Suppressor macrophage treated with lipopolysaccharide for 1 hour (primary cell): ENCODE measurements around the gene CMIP.

Source experiments
- DNase-seq, 3 donors: peaks; one replicate each; pipeline ENCODE4 v3.0.0-alpha.2; 2020 to 2022

The CMIP gene

DNA sequence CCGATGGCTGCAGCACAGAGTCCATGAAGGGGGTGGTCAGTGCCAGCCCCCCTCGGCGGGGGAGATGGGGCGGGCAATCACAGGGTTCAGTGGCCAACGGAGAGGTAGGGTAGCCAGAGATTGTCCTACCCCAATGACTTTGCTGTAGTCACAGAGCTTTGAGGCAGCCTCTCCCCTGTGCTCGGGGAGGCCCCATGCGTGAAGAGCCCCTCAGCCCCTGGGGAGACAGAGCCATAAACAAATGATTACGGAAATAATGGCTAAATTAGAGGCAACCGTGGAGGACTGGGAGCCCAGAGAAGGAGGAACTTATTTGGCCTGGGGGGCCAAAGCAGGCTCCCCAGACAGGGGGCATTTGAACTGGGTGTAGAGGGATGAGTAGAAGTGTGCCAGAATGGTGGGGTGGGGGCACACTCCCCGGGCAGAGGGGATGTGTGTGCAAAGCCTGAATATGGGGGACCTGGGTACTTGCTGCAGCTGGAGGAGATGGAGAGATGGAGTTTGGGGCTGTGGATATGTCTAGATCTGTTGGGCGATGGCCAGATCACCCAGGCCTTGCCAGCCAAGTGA, 164.8 kb downstream of the CMIP start:
- DNase-seq = no peak

- peak in 1 of 3 donors; percentile 29 for DNase-seq
Observed at GRCh38 chr16:81610144-81610842, 165.7 kb downstream of the CMIP start.

DNA sequence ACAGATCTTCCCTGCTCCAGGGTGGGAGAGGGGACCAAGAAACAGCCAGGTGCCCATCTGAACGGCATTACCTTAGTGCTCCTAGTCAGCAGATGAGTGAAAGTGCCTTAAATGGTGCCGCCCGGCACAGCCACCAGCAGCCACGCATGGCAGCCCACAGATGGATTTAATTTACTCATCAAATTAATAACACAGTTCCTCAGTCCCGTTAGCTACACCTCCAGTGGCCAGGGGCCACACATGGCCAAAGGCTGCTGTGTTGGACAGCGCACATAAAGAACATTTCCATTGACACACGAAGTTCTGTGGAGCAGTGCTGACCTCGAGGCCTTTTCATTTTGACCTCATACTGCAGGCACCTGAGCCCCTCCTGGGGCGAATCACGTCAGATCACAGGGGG, 166.3 kb downstream of the CMIP start:
- no peak for DNase-seq

DNA sequence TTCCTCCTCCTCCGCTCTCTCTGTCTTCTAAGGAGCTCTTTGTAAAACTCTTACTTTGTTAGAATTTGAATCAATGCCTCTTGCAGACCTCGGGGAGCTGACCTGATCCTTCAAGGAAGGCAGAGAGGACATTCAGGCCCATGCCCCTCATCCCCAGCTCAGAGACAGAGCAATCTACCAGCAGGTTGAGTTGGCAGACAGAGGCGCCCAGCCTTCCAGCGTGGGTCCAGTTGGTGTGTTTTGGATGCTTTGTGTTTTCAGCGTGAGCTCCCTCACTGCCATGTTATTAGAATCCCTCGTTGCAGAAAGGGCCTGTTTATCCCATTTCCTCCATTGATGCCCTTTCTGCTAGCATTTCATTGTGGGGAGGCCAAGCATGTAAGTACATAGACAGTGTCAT, 167.1 kb downstream of the CMIP start:
- no peak for DNase-seq

- no peak for DNase-seq
Observed at GRCh38 chr16:81612351-81613163, 167.9 kb downstream of the CMIP start.

- no peak for DNase-seq
Observed at GRCh38 chr16:81614171-81614570, 169.6 kb downstream of the CMIP start.

DNA sequence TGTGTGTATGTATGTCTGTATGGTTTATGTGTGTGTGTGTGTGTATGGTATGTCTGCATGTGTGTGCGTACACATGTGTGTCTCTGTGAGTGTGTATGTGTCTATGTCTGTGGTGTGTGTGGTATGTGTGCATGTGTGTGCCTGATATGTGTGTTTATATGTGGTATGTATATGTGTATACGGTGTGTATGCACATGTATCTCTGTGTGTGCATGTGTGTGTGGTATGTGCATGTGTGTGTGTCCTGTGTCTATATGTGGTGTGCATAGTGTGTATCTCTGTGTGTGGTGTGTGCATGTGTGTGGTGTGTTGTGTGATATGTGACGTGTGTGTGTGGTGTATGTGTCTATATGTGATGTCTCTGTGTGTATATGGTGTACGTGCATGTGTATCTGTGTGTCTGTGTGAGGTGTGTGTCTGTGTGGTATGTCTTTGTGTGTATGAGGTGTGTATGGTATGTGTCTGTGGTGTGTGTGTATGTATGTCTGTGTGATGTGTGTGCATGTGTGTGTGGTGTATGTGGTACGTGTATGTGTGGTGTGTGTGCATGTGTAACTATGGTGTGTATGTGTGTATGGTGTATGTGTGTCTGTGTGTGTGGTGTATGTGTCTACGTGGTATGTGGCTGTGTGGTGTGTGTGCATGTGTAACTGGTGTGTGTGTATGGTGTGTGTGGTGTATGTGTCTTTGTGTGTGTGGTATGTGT, 170.2 kb downstream of the CMIP start:
- DNase-seq = no peak

DNA sequence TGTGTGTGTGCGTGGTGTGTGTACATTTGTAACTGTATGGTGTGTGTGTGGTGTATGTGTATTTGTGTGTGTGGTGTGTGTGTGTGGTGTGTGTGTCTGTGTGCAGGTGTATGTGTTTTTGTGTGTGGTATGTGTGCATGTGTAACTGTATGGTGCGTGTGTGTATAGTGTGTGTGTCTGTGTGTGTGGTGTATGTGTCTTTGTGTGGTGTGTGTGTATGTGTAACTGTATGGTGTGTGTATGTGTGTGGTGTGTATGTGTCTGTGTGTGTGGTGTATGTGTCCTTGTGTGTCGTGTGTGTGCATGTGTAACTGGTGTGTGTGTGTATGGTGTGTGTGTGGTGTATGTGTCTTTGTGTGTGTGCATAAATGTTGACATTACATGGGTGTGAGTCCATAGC, 170.8 kb downstream of the CMIP start:
- DNase-seq = no peak

DNA sequence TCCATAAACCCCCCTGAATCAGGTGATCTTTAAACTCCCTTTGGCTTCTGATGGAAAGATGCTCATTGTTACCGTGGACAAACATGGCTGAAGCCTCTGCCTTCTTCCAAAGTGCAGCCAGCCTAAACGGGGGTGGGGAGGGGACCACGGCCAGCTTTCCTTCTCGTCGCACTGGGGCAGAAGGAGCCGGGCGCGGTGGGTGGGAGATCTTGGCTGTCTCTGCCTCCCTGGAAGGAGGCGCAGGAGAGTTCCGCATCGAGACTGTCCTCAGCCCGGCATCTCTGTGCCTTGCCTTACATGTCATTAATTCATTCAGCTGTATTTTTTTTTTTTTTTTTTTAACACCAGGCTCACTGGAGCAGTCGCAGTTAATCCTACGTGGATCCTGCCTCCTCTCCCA, 171.2 kb downstream of the CMIP start:
- no peak for DNase-seq

- DNase-seq = peak in 1 of 3 donors; percentile 21
Observed at GRCh38 chr16:81616321-81617020, 171.9 kb downstream of the CMIP start.

GRCh38 chr16:81617021-81617346, 172.4 kb downstream of the CMIP start:
- no peak for DNase-seq

DNA sequence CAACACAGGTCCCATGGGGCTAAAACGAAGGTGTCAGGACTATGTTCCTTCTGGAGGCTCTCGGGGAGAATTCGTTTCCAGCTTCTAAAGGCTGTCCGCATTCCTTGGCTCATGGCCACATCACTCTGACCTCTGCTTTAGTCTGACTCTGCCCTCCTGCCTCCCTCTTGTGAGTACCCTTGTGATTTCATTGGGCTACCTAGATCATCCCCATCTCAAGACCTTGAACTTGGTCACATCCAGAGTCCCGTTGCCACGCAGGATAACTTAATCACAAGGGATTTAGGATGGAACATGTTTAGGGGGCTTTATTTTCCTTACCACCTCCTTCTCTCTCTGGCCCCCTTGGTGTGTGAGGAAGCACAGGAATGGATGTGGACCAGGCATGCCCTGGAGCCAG, 173.6 kb downstream of the CMIP start:
- no peak for DNase-seq

GRCh38 chr16:81618661-81619060, 174.1 kb downstream of the CMIP start:
- no peak for DNase-seq

- no peak for DNase-seq
Observed at GRCh38 chr16:81620029-81620428, 175.4 kb downstream of the CMIP start.

- DNase-seq = no peak
Observed at GRCh38 chr16:81620796-81621195, 176.2 kb downstream of the CMIP start.

GRCh38 chr16:81621496-81621895, 176.9 kb downstream of the CMIP start:
- DNase-seq = no peak

GRCh38 chr16:81623365-81624102, 178.9 kb downstream of the CMIP start:
- peak; percentile 64 to 74 (median 70) for DNase-seq

DNA sequence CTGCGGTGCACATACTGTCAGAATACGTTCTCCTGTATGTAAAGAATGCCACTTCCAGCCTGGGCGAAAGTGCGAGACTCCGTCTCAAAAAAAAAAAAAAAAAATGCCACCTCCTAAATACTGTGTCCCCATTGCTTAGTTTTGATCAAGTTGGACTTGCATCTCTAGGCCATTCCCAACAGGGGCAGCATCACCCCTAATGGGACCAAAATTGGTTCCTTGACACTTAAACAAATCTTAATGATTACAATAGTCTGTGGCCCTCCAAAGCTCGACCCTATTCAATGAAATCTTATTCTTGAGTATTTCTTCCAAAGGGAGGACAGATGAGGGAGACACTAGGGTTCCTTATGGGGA, 179.8 kb downstream of the CMIP start:
- DNase-seq = no peak

GRCh38 chr16:81624760-81625543, 180.3 kb downstream of the CMIP start:
- DNase-seq = no peak

DNA sequence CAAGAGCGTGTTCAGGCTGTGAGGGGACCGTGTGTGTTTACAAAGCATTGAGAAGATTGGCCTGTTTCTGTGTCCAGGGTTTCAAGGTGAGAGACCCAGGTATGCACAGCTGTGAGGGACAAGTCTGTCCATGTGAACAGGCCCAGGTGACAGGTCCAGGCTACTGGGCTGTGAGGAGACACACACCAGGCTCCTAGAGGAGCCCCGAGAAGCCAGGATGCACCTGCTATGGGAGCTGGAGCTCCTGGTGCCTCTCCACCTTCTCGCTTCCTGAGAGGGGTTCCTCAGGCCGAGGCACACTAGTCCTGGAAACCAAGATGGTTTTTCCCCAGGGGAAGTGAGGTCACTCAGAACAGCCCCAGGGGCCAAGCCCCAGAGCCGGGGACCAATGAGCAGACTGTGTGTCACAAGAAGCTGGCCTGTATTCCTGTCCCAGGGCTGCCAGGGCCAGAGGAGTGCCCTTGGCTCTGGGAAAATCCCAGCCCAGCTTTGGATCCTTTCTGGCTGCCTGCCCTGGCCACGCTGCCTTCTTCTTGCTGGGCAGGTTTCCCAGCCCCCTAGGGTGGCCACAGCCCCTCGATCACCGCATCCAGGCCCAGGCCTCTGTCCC, 181.0 kb downstream of the CMIP start:
- peak; percentile 89 to 95 (median 92) for DNase-seq

DNA sequence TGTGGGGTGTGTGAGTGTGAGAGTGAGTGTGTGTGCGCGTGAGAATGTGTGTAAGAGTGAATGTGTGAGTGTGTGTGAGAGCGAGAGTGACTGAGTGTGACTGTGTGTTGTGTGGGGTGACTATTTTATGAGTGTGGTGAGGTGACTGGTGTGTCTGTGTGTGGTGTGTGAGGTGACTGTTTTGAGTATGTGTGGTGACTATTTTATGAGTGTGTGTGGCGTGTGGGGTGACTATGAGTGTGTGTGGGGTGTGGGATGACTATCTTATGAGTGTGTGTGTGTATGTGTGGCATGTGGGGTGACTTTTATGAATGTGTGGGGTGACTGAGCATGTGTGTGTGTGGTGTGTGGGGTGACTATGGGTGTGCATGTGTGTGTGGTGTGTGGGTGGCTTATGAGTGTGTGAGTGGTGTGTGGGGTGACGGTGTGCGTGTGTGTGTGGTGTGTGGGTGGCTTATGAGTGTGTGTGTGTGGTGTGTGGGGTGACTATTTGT, 181.6 kb downstream of the CMIP start:
- DNase-seq = peak; percentile 61 to 72 (median 72)
